Measurements from ENCODE around the gene CLDN24.

DNA sequence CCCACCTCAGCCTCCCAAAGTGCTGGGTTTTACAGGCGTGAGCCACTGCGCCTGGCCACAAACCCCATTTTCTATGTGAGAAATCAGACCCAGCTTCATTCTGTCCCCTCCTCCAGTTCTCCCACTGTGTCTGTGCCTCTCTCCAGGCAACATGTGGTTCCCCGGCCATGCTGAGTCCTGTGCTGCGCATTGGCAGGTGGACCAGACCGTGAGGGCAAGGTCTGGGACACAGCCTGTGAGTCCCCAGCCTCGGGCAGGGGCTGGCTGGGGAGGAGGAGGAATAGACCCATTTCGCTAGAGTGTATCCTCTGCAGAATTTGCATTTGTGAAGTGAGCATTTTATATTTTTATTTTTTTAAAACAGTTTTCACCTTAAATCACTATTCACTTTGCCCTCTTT lies 21.5 kb upstream of the CLDN24 start:
- TF ChIP-seq, protein P1, sequence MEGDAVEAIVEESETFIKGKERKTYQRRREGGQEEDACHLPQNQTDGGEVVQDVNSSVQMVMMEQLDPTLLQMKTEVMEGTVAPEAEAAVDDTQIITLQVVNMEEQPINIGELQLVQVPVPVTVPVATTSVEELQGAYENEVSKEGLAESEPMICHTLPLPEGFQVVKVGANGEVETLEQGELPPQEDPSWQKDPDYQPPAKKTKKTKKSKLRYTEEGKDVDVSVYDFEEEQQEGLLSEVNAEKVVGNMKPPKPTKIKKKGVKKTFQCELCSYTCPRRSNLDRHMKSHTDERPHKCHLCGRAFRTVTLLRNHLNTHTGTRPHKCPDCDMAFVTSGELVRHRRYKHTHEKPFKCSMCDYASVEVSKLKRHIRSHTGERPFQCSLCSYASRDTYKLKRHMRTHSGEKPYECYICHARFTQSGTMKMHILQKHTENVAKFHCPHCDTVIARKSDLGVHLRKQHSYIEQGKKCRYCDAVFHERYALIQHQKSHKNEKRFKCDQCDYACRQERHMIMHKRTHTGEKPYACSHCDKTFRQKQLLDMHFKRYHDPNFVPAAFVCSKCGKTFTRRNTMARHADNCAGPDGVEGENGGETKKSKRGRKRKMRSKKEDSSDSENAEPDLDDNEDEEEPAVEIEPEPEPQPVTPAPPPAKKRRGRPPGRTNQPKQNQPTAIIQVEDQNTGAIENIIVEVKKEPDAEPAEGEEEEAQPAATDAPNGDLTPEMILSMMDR (IDR thresholded peaks at IDR 0.05), result no peak
- no peak for TF ChIP-seq EP300 (IDR thresholded peaks at IDR 0.05)

All from stomach (tissue), 4 donors.